Neural cell (in vitro differentiated cells): ENCODE measurements around the gene CST8. TPM values are rescaled to one million over a fixed set of nuclear protein-coding genes. Genes with fewer than 3 reads are reported as not detected.

Experiments used
- H2AFZ ChIP-seq: fragments of 200-600, 300-800 bp; sonication (generic), shearing (Covaris generic); 2 replicates; pipeline ENCODE4 v1.6.0; 2014; ENCODE audit warnings: low read depth, mild to moderate bottlenecking, antibody characterized with exemption, low read length, moderate library complexity
- H3F3A ChIP-seq: fragments of 200-600 bp; shearing (Covaris generic); 2 replicates; pipeline ENCODE4 v1.6.1; 2016; ENCODE audit warnings: mild to moderate bottlenecking, moderate library complexity, mixed read lengths, antibody characterized with exemption, low read length; ENCODE audit not compliant: insufficient read depth, poor library complexity, severe bottlenecking
- H3K27ac ChIP-seq: fragments of 200-600, 300-800 bp; sonication (generic), shearing (Covaris generic); 2 replicates; pipeline ENCODE4 v1.5.1; 2014; ENCODE audit warnings: mild to moderate bottlenecking, low read length, moderate library complexity
- H3K27me3 ChIP-seq: fragments of 300-800, 200-600 bp; sonication (generic), shearing (Covaris generic); 2 replicates; pipeline ENCODE4 v1.6.0; 2014; ENCODE audit warnings: mild to moderate bottlenecking, low read depth, low read length, moderate library complexity; ENCODE audit not compliant: insufficient read depth
- H3K36me3 ChIP-seq: fragments of 300-800, 200-600 bp; sonication (generic), shearing (Covaris generic); 2 replicates; pipeline ENCODE4 v1.5.1; 2014; ENCODE audit warnings: mild to moderate bottlenecking, antibody characterized with exemption, low read length, moderate library complexity; ENCODE audit not compliant: insufficient read depth
- H3K4me2 ChIP-seq: fragments of 300-800, 200-600 bp; sonication (generic), shearing (Covaris generic); 2 replicates; pipeline ENCODE4 v1.6.0; 2014; ENCODE audit warnings: mild to moderate bottlenecking, low read length
- H3K4me3 ChIP-seq: fragments of 300-800, 200-600 bp; sonication (generic), shearing (Covaris generic); 2 replicates; pipeline ENCODE4 v1.5.1; 2014; ENCODE audit warnings: mild to moderate bottlenecking, low read length, moderate library complexity
- H3K79me2 ChIP-seq: fragments of 200-600 bp; shearing (Covaris generic); replicated peaks from 2 replicates; pipeline ENCODE4 v1.6.0; 2014; ENCODE audit warnings: mild to moderate bottlenecking, low read length, moderate library complexity; ENCODE audit not compliant: insufficient read depth
- H3K9ac ChIP-seq: fragments of 300-800, 200-600 bp; sonication (generic), shearing (Covaris generic); 2 replicates; pipeline ENCODE4 v1.6.1; 2016; ENCODE audit warnings: mild to moderate bottlenecking, low read length, mixed read lengths
- H3K9me2 ChIP-seq: fragments of 200-600 bp; shearing (Covaris generic); 2 replicates; pipeline ENCODE4 v1.6.1; 2016; ENCODE audit warnings: mild to moderate bottlenecking, low read length, mixed read lengths; ENCODE audit not compliant: insufficient read depth
- H3K9me3 ChIP-seq: fragments of 200-600, 300-800 bp; sonication (generic), shearing (Covaris generic); 2 replicates; pipeline ENCODE4 v1.6.1; 2016; ENCODE audit warnings: mild to moderate bottlenecking, mixed run types, low read length, moderate library complexity, mixed read lengths
- H4K20me1 ChIP-seq: fragments of 200-600 bp; shearing (Covaris generic); 2 replicates; pipeline ENCODE4 v1.6.1; 2016; ENCODE audit warnings: mild to moderate bottlenecking, mixed run types; ENCODE audit not compliant: insufficient read depth
- EP300 ChIP-seq: fragments of 450-650 bp; conservative IDR thresholded peaks from 2 replicates; pipeline ENCODE4 v1.6.1; 2014; ENCODE audit warnings: antibody characterized with exemption, mild to moderate bottlenecking, moderate library complexity; ENCODE audit not compliant: poor library complexity, severe bottlenecking
- EZH2 ChIP-seq: fragments of 200-600, 300-800 bp; shearing (Covaris generic), sonication (generic); IDR thresholded peaks from 2 replicates; pipeline ENCODE4 v1.6.1; 2014; ENCODE audit warnings: antibody characterized with exemption, low read length, borderline replicate concordance, mild to moderate bottlenecking; ENCODE audit not compliant: insufficient read depth, poor library complexity, severe bottlenecking
- MXI1 ChIP-seq: fragments of 450-650 bp; conservative IDR thresholded peaks from 2 replicates; pipeline ENCODE4 v1.6.1; 2014; ENCODE audit warnings: antibody characterized with exemption, mild to moderate bottlenecking; ENCODE audit not compliant: poor library complexity, severe bottlenecking
- POLR2AphosphoS5 ChIP-seq: IDR thresholded peaks from 2 replicates; pipeline ENCODE4 v1.6.1; 2012
- RAD21 ChIP-seq: fragments of 450-650 bp; conservative IDR thresholded peaks from 2 replicates; pipeline ENCODE4 v1.6.1; 2014; ENCODE audit warnings: antibody characterized with exemption, mild to moderate bottlenecking, moderate library complexity
- SMC3 ChIP-seq: fragments of 450-650 bp; conservative IDR thresholded peaks from 2 replicates; pipeline ENCODE4 v1.6.1; 2014; ENCODE audit warnings: antibody characterized with exemption, mild to moderate bottlenecking, moderate library complexity; ENCODE audit not compliant: poor library complexity
- TAF1 ChIP-seq: IDR thresholded peaks from 2 replicates; pipeline ENCODE4 v1.6.1; 2012; ENCODE audit warnings: low read depth
- polyA plus RNA-seq: library from polyadenylated mRNA; depleted of rRNA; stranded (reverse); fragments of >200 nt; gene quantifications from 2 replicates; pipeline ENCODE4 v1.2.3, GENCODE V29; 2014
- TF ChIP-seq, protein P1 (sequence below): fragments of 450-650 bp; IDR thresholded peaks from 2 replicates; pipeline ENCODE4 v1.5.1; 2014; ENCODE audit warnings: antibody characterized with exemption, mild to moderate bottlenecking, moderate library complexity; ENCODE audit not compliant: poor library complexity, severe bottlenecking
- TF ChIP-seq, protein P2 (sequence below): IDR thresholded peaks from 2 replicates; pipeline ENCODE4 v1.6.1; 2012; ENCODE audit warnings: borderline replicate concordance

CST8 gene
- polyA plus RNA-seq, 1 donor from 2014 or later, result not detected

DNA sequence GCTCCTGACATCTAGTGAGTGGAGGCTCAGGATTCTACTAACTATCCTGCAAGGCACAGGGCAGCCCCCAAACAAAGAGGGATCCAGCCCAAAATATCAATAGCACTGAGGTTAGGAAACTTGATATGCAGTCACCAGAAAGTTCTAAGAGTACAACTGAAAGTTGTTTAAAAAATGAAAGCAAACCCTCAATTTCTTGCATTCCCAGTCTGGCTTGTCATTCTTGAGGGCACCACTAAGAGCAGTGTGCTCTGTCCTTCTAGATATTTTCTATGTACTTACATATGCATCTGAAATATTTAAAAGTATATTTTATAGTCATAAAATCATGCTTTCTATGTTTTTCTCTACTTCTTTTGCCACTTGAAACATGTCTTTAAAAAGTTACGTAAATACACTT lies 35.9 kb downstream of the CST8 start:
- no peaks in the 10 kb centered on the region for H3K9me2 ChIP-seq
- no peak overlapping the region for H3K27ac ChIP-seq
- H3K27me3 ChIP-seq, result no peaks in the 10 kb centered on the region
- no peaks in the 10 kb centered on the region for H3K36me3 ChIP-seq
- H3K9ac ChIP-seq, result no peak overlapping the region
- no peaks in the 10 kb centered on the region for H3K9me3 ChIP-seq
- H2AFZ ChIP-seq, result no peak overlapping the region
- no peak overlapping the region for H3K4me2 ChIP-seq
- no peaks in the 10 kb centered on the region for H3K79me2 ChIP-seq
- H3K4me3 ChIP-seq, result no peak overlapping the region
- TF ChIP-seq, protein P1, sequence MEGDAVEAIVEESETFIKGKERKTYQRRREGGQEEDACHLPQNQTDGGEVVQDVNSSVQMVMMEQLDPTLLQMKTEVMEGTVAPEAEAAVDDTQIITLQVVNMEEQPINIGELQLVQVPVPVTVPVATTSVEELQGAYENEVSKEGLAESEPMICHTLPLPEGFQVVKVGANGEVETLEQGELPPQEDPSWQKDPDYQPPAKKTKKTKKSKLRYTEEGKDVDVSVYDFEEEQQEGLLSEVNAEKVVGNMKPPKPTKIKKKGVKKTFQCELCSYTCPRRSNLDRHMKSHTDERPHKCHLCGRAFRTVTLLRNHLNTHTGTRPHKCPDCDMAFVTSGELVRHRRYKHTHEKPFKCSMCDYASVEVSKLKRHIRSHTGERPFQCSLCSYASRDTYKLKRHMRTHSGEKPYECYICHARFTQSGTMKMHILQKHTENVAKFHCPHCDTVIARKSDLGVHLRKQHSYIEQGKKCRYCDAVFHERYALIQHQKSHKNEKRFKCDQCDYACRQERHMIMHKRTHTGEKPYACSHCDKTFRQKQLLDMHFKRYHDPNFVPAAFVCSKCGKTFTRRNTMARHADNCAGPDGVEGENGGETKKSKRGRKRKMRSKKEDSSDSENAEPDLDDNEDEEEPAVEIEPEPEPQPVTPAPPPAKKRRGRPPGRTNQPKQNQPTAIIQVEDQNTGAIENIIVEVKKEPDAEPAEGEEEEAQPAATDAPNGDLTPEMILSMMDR, result no peak
- TF ChIP-seq, protein P2, sequence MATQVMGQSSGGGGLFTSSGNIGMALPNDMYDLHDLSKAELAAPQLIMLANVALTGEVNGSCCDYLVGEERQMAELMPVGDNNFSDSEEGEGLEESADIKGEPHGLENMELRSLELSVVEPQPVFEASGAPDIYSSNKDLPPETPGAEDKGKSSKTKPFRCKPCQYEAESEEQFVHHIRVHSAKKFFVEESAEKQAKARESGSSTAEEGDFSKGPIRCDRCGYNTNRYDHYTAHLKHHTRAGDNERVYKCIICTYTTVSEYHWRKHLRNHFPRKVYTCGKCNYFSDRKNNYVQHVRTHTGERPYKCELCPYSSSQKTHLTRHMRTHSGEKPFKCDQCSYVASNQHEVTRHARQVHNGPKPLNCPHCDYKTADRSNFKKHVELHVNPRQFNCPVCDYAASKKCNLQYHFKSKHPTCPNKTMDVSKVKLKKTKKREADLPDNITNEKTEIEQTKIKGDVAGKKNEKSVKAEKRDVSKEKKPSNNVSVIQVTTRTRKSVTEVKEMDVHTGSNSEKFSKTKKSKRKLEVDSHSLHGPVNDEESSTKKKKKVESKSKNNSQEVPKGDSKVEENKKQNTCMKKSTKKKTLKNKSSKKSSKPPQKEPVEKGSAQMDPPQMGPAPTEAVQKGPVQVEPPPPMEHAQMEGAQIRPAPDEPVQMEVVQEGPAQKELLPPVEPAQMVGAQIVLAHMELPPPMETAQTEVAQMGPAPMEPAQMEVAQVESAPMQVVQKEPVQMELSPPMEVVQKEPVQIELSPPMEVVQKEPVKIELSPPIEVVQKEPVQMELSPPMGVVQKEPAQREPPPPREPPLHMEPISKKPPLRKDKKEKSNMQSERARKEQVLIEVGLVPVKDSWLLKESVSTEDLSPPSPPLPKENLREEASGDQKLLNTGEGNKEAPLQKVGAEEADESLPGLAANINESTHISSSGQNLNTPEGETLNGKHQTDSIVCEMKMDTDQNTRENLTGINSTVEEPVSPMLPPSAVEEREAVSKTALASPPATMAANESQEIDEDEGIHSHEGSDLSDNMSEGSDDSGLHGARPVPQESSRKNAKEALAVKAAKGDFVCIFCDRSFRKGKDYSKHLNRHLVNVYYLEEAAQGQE, result no peak
- TF ChIP-seq SMC3, result no peak
- TF ChIP-seq EP300, result no peak
- TF ChIP-seq TAF1, result no peak
- TF ChIP-seq MXI1, result no peak
- no peak for TF ChIP-seq EZH2
- no peak for TF ChIP-seq RAD21
- TF ChIP-seq POLR2AphosphoS5, result no peak
- no peaks in the 10 kb centered on the region for H4K20me1 ChIP-seq
- H3F3A ChIP-seq, result no peaks in the 10 kb centered on the region

DNA sequence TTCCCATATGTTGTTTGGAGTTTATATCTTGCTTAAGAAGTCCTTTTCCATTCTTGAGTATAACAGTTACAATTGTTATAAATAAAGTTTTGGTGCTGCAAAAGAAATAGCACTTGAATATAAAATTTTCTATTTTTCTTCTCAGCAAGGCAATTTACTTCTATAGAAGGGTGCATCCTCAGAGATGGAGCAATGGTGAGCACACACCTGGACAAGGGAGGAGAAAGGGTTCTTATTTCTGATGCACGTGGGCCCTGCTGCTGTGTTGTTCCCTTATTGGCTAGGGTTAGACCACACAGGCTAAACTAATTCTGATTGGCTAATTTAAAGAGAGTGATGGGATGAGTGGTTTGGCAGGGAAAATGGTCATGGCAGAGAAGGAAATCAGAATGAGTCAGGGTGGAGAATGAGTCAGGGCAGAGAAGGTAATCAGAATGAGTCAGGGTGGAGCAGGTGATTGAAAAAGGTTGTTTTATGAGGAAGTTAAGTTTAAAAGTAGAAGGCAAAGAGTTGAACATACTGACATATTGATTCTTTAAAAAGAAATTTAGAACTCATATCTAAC lies 38.0 kb downstream of the CST8 start:
- Histone ChIP-seq H3F3A (no peaks in the 10 kb centered on the region), H3K9ac (no peak overlapping the region), H3K79me2 (no peaks in the 10 kb centered on the region), H3K9me3 (no peaks in the 10 kb centered on the region), H3K36me3 (no peaks in the 10 kb centered on the region), H4K20me1 (no peaks in the 10 kb centered on the region), H3K4me3 (no peak overlapping the region), H2AFZ (no peak overlapping the region), H3K9me2 (no peaks in the 10 kb centered on the region), H3K27me3 (no peaks in the 10 kb centered on the region), H3K4me2 (no peak overlapping the region), H3K27ac (no peak overlapping the region)
- TF ChIP-seq EZH2 (no peak), TAF1 (no peak), SMC3 (no peak)
